ENCODE results near the gene RBP4.

- TF ChIP-seq CTCF (IDR thresholded peaks at IDR 0.05), result no peak
- TF ChIP-seq POLR2A (IDR thresholded peaks at IDR 0.05), result no peak
- TF ChIP-seq POLR2AphosphoS5 (IDR thresholded peaks at IDR 0.05), result no peak
These were observed 33.0 kb downstream of the RBP4 start for GRCh38 chr10:93568105-93568390.
